ENCODE data around the gene BORA. TPM values are rescaled to one million over a fixed set of nuclear protein-coding genes. Genes with fewer than 3 reads are reported as not detected.

Gene BORA
- total RNA-seq, result 3.6 and 6.0 TPM in 2 replicates

GRCh38 chr13:72727417-72728289 lies at the start of gene BORA, which contains the start of gene MZT1:
Gene BORA, plus strand, starts transcription at chr13:72727923. Its CDS starts 1,018 bp downstream, at chr13:72728941.
Gene MZT1, minus strand, starts transcription at chr13:72727629. Its CDS starts 27 bp downstream, at chr13:72727602.

GRCh38 chr13:72781451-72782439 lies 54.0 kb downstream of the BORA start, which contains the start of the genes DIS3 and PIBF1:
Gene DIS3, minus strand, starts transcription at chr13:72781900. Its CDS starts 68 bp downstream, at chr13:72781832.
Gene PIBF1, plus strand, starts transcription at chr13:72782133. Its CDS starts 1,337 bp downstream, at chr13:72783470.

Small RNAs within 50 kb of the gene (small RNA-seq; reads per million reads assigned to genes)
- gene RNU6-80P, result not detected

Other genes starting within 250 kb of the BORA start
- 9.1 and 10.2 TPM in 2 replicates for gene MZT1, start 294 bp upstream of the BORA start, total RNA-seq
- 35.8 and 38.5 TPM in 2 replicates for gene DIS3, start 54.0 kb downstream of the BORA start, total RNA-seq
- gene PIBF1, start 54.2 kb downstream of the BORA start, total RNA-seq, result 17.7 and 19.2 TPM in 2 replicates

Measured in hair follicle dermal papilla cell (primary cell).